Measurements from ENCODE around the gene ZNF710.

The ZNF710 gene

DNA sequence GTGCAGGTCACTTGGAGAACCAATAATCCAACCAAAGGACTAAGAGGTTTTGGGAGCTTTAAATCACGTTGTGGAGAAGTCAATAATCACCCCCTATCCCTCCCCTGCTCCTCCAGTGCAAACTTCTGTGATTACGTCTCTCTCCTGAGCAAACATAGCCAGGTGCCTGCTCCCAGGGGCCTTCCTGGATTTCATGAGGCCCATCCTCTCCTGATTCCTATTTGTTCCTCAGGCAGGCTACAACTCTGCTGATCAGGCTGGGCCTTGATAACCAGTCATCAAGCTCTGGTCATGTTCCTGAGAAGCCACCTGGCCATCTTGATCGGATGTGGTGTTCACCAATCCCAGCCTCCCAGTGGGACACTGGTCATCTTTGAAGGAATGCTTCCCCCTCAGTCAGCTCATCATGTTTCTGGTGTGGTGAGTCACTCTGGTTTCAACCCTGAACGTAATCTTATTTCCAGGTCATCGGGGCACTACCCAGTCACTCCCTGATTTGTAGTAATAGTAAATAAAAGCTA is 2.9 kb upstream of the ZNF710 start:
- TF ChIP-seq TCF12 (IDR thresholded peaks at IDR 0.05; ENCODE audit: low read depth) (no peak), NFIC (IDR thresholded peaks at IDR 0.05) (no peak), CEBPB (IDR thresholded peaks at IDR 0.05) (no peak), YY1 (IDR thresholded peaks at IDR 0.05; ENCODE audit: low read depth) (no peak), CREB1 (IDR thresholded peaks at IDR 0.05; ENCODE audit: low read depth) (no peak)
- TF ChIP-seq, protein P1, sequence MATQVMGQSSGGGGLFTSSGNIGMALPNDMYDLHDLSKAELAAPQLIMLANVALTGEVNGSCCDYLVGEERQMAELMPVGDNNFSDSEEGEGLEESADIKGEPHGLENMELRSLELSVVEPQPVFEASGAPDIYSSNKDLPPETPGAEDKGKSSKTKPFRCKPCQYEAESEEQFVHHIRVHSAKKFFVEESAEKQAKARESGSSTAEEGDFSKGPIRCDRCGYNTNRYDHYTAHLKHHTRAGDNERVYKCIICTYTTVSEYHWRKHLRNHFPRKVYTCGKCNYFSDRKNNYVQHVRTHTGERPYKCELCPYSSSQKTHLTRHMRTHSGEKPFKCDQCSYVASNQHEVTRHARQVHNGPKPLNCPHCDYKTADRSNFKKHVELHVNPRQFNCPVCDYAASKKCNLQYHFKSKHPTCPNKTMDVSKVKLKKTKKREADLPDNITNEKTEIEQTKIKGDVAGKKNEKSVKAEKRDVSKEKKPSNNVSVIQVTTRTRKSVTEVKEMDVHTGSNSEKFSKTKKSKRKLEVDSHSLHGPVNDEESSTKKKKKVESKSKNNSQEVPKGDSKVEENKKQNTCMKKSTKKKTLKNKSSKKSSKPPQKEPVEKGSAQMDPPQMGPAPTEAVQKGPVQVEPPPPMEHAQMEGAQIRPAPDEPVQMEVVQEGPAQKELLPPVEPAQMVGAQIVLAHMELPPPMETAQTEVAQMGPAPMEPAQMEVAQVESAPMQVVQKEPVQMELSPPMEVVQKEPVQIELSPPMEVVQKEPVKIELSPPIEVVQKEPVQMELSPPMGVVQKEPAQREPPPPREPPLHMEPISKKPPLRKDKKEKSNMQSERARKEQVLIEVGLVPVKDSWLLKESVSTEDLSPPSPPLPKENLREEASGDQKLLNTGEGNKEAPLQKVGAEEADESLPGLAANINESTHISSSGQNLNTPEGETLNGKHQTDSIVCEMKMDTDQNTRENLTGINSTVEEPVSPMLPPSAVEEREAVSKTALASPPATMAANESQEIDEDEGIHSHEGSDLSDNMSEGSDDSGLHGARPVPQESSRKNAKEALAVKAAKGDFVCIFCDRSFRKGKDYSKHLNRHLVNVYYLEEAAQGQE (IDR thresholded peaks at IDR 0.05; ENCODE audit: low read depth): no peak

DNA sequence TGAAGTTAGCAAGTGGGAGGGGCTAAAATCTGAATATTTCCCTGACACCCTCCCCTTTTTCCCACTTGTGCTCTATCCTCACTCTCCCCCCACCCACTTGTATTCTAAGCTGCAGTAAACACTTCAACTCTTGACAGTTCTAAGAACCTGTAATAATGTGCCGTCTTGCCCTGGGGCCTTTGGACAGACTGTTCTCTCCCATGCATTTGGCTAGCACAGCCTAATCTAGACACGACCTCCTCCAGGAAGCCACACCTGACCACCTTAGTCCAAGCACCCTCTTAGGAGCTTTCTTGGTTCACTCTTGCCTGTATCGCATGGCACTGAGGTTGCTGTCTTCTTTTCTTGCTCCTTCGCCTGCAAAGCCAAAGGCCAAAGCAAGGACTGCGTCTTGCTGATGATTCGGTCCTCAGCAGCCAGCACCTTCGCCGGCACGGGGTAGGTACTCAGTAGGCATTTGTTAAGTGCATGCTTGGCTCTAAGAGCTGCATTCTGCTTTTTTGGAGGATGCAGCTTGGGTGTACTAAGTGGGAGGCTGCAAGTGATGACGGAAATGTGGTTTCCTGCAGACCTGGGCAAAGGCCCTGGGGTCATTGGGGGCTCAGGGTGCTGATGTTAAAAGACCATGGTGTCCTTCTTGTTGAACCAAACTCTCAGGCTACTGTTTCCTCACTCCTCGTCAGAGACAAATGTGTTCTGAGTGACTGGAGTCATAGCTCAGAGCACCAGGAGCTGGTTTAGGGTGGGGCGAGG is 2.0 kb upstream of the ZNF710 start:
- TF ChIP-seq EGR1 (IDR thresholded peaks at IDR 0.05) (no peak), CREB1 (IDR thresholded peaks at IDR 0.05; ENCODE audit: low read depth) (no peak), TAF1 (IDR thresholded peaks at IDR 0.05; ENCODE audit: low read depth) (no peak), CEBPB (IDR thresholded peaks at IDR 0.05) (no peak)
- TF ChIP-seq, protein P2, sequence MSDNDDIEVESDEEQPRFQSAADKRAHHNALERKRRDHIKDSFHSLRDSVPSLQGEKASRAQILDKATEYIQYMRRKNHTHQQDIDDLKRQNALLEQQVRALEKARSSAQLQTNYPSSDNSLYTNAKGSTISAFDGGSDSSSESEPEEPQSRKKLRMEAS (IDR thresholded peaks at IDR 0.05): no peak
- TF ChIP-seq, protein P3, sequence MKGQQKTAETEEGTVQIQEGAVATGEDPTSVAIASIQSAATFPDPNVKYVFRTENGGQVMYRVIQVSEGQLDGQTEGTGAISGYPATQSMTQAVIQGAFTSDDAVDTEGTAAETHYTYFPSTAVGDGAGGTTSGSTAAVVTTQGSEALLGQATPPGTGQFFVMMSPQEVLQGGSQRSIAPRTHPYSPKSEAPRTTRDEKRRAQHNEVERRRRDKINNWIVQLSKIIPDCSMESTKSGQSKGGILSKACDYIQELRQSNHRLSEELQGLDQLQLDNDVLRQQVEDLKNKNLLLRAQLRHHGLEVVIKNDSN (IDR thresholded peaks at IDR 0.05): no peak
- TF ChIP-seq, protein P1 (IDR thresholded peaks at IDR 0.05; ENCODE audit: low read depth): no peak

DNA sequence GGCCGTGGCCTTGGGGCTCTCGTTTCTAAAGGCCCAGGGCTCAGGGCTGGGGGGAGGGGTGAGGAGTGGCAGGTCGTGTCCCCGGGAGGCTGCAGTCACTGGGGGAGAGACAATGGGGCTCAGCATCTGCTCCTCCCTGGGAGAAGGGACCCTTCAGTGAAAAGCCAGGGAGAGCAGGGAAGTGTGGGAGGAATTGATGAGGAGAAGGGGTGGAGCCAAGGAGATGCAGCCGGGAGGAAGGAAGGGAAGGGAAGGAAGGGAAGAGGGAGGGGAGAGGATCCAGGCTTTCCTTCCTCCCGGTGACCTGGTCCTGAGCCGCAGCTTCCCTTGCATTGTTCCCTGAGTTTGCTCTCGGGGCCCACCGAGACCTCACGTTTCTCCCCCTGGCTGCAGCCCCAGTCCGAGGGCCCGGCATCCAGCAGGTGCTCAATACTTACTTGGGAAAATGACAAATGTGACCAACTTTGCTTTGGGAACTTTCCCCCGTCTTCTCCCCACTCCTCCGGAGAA is 1.4 kb upstream of the ZNF710 start:
- no peak for TF ChIP-seq TAF1 (IDR thresholded peaks at IDR 0.05; ENCODE audit: low read depth)

DNA sequence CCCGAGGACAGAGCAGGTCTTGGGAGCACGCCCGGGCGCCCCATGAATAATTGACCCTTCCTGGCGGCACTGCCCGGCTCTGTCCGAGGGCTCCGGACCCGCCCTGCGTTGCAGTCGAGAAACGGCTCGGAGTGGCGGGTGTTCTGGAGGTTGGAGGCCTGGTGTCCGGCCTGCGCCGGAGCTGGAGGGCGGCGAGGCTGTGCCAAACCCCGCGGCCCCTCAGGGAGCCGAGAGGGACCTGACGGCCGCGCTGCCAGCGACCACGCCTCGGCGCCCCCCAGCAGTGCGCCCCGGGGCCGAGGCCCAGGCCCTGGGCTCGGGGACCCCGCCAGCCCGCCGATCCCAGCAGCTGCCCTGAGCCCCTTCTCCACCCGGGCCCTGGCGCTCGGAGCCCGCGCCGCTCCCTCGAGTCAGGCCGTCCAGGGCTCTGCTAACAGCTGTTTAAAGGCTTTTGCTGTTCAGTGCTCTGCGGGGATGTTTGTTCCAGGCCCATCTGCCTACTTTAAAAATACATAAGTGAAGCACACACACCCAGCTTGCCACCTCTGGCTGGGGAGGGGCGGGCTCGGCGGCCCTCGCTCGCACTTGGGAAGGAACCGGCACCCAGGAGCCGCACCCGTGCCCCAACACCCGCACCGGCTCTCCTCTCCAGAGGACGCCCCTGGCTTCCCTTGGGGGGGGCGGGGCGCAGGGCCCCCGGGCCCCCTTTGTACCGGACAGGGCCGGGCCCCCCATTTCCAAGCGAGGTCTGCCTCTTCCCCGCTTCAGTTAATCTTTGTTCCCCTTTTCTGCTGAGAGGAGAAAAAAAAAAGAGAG is 730 bp upstream of the ZNF710 start:
- TF ChIP-seq, protein P1 (IDR thresholded peaks at IDR 0.05; ENCODE audit: low read depth): no peak
- TF ChIP-seq, protein P3 (IDR thresholded peaks at IDR 0.05): no peak
- TF ChIP-seq FOXM1 (IDR thresholded peaks at IDR 0.05; ENCODE audit: borderline replicate concordance, low read depth): no peak
- TF ChIP-seq, protein P2 (IDR thresholded peaks at IDR 0.05): no peak

DNA sequence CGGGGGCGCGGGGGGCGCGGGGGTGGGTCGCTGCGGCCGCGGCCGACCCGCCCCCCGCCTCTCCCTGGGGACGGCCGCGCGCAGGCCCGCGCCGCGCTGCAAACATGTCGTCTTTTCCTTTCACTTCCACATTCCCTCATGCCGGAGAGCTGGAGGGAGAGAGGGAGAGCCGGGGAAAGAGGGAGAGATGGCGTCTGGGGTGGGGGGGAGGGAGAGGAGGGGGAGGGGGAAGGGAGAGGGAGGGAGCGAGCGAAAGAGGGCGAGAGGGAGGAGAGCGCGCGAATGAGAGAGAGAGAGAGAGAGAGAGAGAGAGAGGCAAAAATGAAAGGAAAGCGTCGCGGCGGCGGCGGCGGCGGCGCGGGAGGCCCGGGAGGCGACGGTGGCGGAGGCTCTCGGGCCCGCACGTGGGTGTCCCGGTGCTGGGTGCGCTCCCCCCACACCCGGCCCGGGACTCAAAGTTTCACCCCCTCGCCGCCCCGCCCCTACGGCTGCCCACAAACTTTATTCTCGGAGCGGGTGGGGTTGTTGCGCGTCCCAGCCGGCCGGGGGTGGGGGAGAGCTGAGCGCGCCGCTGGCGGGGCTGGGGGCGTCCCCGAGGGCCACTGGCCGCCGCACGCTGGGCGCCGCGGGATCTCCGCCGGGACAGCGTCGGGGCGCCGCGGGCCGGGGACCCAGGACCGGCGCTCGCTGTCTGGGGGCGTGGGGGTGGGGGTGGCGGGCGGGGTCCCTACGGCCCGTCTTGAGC is 731 bp downstream of the ZNF710 start:
- TF ChIP-seq EGR1 (IDR thresholded peaks at IDR 0.05) (no peak), ZBTB7A (IDR thresholded peaks at IDR 0.05; ENCODE audit: low read depth) (0 out of 2 replicates have a peak, but pooled peaks have one; percentile 57), TAF1 (IDR thresholded peaks at IDR 0.05; ENCODE audit: low read depth) (0 out of 2 replicates have a peak, but pooled peaks have one; percentile 14), EP300 (IDR thresholded peaks at IDR 0.05; ENCODE audit: borderline replicate concordance) (no peak)
- TF ChIP-seq, protein P2 (IDR thresholded peaks at IDR 0.05): peak; percentile 59; the same call in 1 of the 2 replicates
